HG03103 (cell line): ENCODE measurements around the gene TOPAZ1.

Source experiments
- ATAC-seq: cut with Tn5 transposase; IDR thresholded peaks from one replicate; pipeline ENCODE4 v1.9.1; 2021; ENCODE audit warnings: low read depth; ENCODE audit not compliant: unreplicated experiment

TOPAZ1 gene

DNA sequence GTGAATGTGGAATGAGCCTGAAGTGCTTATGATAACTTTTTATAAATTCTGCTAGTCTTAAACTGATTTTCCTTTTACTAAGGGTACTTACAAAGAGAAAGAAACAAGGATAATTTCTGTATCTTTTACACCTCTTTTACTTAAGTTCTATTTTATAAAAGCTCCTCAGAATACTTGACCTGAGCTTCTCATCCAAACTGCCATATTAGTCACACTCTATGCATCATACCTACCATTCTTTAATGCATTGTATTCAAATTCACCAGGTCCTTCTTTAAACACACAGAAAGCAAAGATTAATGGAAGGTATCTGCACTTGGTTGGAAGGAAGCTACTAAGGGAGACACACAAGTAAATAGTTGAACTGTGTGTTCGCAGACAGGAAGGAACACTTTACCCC, 1.6 kb upstream of the TOPAZ1 start:
- no peak for ATAC-seq

DNA sequence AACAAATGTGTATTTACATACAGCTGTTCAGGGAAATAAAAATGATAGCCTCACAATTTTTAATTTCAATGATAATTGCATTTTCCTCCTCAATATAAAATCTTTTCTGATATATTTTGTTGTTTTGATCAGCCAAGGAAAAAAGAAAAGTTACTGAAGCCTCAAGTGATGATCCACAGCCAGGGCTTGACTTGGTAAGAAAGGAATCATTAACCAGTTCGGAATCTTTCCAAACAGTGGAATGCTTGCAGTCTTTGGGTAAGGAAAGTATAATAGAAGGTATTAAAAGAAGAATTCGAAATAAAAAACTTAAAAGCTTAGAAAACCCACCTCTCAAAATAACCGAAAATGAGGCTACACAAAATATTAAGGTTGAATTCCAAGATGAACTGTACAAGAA, 1.0 kb downstream of the TOPAZ1 start:
- no peak for ATAC-seq

DNA sequence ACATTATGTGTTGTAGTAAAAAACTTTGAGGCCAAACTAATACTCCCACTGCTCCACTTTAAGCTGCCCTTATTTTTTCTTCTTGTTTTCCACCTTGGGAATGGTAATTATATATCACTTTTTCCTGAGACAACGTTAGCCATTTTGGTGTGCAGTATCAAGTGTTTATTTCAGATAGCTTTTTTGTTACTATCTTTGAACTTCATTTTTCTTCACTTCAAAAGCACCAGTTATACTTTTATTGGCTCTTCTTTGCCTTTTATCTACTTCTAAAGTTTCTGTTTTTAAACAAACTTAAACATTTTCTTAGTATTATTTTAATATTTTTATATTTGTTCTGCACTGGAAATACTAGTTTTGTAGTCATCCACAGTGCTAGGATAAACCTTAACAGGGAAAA, 6.5 kb downstream of the TOPAZ1 start:
- ATAC-seq, result no peak

DNA sequence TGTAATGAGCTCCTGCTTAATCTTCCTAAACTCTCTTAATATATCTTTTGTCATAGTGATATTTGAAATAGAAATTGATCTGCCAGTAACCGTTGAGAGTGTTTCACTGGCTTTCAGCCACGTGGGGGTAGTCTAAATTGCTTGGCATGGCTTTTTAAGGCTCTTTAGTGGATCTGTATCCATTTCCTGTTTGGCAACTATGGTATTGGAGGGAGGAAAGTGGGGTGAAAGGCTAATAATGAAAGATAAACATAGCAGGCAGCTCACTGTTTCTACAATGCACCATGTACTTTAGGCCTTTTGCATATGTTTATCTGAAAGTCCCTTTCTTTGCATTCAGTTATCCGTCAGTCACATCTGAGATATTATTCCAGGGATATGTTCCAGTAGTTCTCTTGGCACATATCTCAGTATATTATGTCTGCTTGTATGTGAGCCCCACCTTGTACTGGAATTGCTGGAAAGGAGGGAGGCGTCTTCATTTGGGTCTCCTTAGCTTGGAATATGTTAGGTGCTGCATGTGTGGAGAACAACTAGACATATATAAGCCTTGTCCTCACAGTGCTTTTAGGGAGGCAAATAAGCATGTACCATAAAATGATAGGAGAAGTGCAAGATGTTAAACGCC, 10.8 kb downstream of the TOPAZ1 start:
- no peak for ATAC-seq

DNA sequence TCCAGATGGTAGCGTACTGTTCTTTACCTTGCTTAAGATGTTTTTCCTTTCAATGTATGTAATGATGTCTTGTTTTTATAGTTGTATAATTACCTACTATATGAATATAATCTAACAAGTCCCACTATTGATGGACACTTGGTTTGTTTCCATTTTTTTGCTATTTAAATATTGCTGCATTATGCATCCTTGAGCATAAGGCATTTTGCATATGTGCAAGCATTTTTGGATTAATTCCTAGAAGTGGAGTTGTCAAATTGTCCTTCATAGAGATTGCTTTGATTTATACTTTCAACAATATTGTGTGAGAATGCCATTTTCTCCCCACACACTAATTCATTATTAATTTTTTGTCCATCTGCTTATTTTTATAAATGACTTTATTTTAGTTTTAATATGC, 17.7 kb downstream of the TOPAZ1 start:
- ATAC-seq, result no peak

DNA sequence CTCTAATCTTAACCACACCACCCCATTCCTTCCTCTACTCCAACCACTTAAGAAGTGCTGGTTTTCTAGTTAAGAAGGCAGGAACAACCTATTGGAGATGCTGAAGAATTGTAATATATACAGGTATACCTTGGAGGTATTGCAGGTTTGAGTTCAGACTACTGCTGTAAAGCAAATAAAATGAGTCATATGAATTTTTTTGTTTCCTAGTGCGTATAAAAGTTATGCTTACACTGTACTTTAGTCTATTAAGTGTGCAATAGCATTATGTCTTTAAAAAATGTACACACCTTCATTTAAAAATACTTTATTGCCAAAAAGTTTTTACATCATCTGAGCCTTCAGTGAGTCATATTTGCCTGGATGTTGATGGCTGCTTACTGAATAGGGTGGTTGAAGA, 22.5 kb downstream of the TOPAZ1 start:
- no peak for ATAC-seq

DNA sequence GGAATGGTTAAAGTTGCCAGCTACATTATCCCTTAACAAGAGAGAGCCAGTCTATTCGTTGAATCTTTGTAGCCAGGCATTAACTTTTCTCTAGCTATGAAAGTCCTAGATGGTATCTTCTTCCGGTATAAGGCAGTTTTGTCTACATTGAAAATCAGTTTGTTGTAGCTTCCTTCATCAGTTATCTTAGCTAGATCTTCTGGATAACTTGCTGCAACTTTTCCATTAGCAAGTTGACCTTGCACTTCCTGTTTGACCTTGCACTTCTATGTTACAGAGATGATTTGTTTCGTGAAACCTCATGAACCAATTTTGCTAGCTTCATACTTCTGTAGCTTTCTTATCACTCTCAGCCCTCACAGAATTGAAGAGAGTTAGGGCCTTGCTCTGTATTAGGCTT, 24.1 kb downstream of the TOPAZ1 start:
- no peak for ATAC-seq

DNA sequence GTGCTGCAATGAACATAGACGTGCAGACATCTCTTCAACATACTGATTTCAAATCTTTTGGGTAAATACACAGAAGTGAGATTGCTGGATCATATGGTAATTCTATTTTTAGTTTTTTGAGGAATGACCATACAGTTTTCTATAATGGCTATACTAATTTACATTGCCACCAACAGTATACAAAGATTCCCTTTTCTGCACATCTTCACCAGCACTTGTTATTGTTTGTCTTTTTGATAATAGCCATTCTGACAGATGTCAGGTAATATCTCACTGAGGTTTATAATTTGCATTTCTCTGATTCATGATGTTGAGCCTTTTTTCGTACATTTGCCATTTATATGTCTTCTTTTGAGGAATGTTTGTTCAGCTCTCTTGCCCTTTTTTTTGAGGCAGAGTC, 30.5 kb downstream of the TOPAZ1 start:
- ATAC-seq, result no peak

DNA sequence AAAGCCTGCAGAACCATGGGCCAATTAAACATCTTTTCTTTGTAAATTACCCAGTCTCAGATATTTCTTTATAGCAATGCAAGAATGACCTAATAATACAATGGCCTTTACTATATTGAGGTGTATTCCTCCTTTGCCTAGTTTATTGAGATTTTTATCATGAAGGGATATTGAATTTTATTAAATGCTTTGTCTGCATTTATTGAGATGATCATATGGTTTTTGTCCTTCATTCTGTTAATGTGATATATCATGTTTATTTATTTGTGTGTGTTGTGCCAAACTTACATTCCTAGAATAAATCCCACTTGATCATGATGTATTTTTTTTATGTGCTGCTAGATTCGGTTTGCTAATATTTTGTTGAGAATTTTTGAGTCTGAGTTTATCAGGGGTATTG, 36.2 kb downstream of the TOPAZ1 start:
- ATAC-seq, result no peak

DNA sequence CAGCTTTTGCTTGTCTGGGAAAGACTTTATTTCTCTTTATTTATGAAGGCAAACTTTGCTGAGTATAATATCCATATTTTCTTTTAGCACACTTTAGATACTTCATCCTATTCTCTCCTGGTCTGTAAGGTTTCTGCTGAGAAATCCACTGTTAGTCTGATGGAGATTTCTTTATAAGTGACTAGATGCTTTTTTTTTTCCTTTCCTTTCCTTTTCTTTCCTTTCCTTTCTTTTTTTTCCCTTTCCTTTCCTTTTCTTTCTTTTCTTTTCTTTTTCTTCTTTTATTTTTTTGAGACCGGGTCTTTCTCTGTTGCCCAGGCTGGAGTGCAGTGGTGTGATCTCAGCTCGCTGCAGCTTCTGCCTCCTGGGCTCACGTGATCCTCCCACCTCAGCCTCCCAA, 38.4 kb downstream of the TOPAZ1 start:
- no peak for ATAC-seq

DNA sequence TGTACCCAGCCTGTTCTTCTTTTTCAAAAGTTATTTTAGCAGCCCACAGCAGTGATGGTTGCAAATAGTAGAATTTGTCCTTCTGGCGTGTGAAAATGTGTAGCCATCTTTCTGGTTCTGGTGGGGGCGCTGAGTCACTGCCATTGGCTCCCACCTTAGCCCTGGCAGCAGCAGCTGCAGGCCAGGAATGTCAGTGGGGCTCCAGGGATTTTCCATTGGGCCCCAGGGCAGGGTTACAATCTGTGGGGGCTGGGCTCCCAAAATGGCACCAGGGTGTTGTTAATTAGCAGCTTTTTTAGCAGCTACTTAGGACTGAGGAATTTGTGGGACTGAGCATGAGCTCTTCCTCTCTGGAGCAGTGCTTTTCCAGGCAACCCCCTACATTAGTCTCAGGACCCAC, 38.9 kb downstream of the TOPAZ1 start:
- no peak for ATAC-seq

DNA sequence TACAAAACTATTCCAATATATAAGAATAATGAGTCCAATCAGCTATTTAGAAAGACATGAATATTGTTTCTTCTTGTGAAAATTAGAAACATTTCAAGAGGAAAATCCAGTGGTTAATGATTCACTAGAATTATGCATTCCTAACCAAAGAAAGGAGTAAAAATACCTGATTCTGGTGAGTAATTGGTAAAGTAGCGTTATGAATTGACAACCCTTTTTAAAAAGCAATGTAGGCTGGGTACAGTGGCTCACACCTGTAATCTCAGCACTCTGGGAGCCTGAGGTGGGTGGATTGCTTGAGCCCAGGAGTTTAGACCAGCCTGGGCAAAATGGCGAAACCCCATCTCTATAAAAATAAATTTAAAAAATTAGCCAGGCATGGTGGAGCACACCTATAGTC, 43.3 kb downstream of the TOPAZ1 start:
- ATAC-seq, result no peak

DNA sequence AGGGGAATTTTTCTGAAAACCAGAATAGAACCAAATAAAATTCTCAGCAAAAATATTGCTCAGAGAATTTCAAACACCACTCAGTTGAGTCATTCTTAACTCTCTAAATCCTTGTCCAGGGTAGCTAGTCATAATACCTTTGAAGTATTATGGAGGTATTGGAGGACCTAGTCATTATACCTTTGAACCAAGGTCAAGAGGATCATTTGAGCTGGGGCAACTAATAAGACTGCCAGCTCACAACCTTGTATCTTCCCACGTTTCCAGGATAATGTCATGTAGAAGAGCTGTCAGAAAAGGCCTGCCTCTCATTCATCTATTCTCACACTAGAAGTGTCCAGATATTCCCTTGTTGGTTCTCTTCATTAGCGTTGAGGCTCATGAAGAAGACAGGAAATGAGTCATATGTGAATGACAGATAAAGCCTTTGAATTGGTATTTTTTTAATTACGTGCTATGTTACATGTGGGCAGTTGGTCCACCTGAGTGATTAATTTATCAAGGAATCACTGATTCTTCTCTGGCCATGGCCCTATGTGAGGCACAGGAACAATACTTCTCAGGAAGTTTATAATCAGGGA, 48.3 kb downstream of the TOPAZ1 start:
- ATAC-seq, result no peak

DNA sequence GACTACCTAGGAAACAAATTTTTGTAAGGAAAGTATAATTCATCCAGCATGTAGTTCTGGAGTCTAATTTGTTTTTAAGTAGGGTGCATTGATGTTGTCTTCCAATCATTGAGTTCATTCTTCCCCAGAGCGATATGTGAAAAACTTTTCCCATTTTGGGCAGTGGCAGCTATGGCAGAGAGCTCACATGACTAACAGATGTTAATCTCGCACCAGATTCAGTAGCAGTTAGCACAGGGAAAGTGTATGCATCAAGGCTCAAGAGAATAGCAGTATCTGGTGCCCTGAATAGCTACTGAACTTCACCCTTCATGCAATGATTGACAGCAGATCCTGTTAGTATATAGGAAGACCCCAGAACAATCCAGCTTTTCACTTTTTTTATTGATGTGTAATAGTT, 50.6 kb downstream of the TOPAZ1 start:
- ATAC-seq, result no peak

DNA sequence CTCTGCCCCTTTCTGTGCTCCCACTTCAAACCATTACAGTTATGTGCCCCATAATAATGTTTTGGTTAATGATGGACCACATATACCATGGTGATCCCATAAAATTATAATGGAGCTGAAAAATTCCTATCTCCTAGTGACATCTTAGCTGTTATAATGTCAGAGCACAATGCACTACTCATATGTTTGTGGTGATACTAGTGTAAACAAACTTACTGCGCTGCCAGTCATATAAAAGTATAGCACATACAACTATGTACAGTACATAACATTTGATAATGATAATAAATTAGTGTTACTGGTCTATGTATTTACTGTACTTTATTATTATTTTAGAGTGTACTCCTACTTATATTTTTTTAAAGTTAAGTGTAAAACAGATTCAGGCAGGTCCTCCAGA, 51.3 kb downstream of the TOPAZ1 start:
- ATAC-seq, result no peak

DNA sequence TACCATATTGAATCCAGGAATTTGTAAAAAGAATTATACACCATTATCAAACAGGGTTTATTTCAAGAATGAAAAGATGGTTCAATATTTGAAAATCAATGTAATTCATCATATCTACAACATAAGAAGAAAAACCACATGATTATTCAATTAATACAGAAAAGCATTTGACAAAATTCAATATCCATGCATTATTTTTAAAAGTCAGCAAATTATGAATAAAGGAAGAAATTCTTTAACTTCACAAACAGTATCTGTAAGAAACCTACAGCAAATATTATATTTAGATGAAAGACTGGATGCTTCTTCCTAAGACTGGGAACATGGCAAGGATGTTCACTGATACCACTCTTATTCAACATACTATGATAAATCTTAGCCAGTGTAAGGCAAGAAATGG, 55.6 kb downstream of the TOPAZ1 start:
- no peak for ATAC-seq

DNA sequence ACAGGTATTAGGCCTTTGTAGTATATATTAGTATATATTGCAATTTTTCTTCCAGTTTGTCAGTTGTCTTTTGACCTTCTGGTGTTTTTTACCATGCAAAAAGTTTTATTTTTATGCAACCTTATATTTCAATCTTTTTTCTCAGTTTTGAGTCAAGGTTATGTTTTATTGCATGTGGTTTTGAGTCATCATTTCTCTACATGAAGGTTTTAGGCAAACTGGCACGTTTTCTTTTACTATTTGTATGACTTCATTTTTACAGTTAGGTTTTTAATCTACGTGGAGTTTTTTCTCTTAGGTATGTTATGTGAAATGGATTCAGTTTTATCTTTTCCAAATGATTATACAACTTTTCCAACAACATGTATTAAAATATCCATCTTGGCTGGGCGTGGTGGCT, 60.1 kb downstream of the TOPAZ1 start:
- ATAC-seq, result no peak

DNA sequence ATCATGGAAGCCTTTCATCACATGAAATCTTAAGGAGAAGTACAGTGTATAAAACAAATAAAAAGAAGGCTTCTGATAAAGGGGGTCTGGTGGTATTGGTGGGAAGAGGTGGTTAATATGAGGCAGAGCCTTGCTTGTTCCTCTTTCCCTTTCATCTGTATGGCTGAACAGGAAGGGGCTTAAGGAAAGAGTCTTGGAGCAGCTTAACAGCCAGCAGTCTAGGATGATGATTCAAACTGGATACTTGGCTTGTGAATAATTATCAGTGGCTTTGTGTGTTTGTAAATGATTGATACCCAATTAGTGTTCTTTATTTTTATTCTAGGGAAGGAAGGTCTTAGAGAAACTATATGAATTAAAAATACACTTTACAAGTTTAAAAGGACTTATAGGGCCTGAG, 67.8 kb downstream of the TOPAZ1 start:
- no peak for ATAC-seq

DNA sequence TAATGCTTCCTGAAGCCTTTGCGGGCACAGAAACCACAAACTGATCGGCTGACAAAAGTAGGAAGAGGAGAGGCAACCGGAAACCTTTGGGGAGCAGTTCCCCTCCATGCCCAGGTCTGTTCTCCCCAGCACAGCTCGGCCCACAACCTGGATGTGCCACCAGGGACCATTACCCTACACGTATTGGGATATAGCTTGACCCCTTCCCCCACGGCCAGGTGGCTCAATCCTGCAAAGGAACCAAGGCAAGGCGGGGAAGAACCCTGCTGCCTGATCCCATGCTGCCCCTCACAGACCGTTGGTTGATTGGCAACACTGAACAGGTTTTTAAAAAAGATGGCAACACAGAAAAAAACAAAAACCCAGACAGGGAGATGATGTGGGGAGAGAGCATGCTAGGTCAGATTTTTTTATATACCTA, 77.2 kb downstream of the TOPAZ1 start:
- no peak for ATAC-seq

DNA sequence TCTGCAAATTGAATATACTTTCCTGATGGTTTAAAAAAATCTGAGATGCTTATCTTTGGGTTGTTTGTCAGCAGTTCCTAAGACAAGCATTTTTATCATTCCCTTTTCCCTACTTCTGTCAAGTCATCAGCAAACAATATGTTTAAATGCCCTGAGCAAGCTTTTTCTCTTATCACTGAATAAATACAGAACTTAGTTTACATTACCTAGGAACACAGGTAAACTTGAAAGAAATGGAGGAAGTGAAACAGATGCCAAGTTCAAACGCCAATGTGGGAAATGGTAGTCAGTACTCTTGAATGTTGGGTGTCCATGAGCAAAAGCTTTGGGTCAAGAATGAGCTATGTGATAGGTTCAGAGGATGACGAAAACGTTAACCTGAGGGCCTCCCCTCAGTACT, 79.6 kb downstream of the TOPAZ1 start:
- no peak for ATAC-seq

DNA sequence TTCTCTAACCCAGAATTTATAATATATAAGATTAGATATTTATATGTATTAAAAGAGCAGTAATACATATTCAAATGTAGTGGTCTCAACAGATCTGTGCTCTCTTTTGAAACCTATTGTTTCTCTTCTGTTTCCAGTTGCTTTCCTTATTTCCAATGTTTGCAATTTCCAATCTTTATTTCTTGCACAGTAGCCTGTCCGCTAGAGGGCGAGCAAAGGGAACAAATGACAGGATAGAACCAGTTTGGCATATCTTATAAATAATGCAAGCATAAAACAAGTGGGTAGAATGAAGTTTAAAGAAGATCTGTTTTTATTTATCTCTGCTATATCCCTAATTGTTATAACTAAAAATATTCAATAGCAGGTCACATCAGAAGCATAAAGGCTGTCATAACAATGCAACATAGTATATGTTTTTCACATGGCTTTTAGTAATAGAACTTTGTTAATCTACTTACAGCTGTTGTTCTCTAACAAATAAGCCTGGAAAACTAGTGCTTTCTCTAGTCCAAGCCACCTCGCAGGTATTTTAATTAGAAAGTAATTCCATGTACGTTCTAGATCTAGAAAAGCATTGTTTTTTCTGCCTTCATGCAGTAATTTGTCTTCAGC, 81.8 kb downstream of the TOPAZ1 start:
- no peak for ATAC-seq

DNA sequence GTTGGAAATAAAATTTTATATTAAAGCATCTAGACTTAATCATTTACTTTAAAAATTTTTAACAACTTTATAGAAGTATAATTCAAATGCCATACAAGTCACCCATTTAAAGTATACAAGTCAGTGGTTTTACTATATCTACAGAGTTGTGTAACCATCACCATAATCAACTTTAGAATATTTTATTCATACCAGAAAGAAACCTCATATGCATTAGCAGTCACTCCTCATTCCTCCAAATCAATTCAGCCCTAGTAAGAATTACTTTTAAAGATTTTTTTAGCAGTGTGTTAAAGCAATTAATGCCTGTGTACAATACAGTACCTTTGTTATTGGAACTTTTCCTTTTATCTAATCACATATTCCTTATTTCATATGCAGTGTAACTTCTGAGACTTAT, 82.9 kb downstream of the TOPAZ1 start:
- ATAC-seq, result no peak

DNA sequence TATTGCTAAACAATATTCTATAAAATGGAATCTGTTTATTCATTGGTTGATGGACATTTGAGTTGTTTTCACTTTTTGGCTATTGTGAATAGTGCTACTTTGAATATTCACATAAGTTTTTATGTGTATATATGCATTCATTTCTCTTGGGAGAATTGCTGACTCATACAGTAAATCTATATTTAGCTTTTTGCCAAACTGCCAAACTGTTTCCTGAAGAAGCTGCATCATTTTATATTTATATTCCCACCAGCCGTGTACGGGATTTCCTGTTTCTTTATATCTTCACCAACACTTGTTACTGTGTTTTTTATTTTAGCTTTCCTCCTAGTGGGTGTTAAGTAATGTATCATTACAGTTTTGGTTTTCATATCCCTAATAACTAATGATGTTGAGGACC, 84.3 kb downstream of the TOPAZ1 start:
- ATAC-seq, result no peak
